ENCODE measurements around the gene RASSF8.

DNA sequence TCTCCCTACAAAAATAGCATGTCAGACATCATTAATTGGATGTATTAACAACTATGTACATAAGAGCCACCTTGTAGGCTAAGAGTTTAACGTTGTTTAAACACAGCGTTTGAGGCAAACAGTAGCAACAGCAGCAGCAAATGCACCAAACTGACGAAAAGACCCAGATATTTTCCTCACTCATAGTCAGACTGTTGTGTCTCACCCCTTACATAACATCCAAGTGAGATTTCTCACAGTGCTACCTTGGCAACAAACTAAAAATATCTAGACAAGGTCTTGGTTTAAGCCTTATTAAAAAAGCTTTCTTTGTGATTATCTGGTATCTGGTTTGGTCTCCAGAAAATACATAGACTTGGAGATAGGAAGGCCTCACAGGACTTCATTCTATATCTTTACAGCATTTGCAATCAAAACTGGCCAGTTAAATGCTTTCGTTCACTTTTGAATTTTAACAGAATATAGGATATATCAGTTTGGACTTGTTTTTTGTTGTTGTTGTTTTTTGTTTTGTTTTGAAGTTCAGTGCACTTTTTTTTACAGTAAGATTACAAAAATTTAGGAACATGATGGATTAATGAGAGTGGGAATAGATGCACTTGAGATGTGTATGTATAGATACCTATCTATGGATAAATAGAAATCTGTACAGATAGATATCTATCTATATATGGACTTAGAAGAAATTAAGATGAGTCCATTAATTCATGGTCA lies 162.2 kb downstream of the RASSF8 start:
- TF ChIP-seq, protein P1, sequence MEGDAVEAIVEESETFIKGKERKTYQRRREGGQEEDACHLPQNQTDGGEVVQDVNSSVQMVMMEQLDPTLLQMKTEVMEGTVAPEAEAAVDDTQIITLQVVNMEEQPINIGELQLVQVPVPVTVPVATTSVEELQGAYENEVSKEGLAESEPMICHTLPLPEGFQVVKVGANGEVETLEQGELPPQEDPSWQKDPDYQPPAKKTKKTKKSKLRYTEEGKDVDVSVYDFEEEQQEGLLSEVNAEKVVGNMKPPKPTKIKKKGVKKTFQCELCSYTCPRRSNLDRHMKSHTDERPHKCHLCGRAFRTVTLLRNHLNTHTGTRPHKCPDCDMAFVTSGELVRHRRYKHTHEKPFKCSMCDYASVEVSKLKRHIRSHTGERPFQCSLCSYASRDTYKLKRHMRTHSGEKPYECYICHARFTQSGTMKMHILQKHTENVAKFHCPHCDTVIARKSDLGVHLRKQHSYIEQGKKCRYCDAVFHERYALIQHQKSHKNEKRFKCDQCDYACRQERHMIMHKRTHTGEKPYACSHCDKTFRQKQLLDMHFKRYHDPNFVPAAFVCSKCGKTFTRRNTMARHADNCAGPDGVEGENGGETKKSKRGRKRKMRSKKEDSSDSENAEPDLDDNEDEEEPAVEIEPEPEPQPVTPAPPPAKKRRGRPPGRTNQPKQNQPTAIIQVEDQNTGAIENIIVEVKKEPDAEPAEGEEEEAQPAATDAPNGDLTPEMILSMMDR (IDR thresholded peaks at IDR 0.05 in 8 of 11, conservative IDR thresholded peaks at IDR 0.05 in 3 of 11) = no peak
- TF ChIP-seq POLR2A (IDR thresholded peaks at IDR 0.05) (no peak), POLR2AphosphoS5 (IDR thresholded peaks at IDR 0.05) (no peak)

Measured in spleen (tissue), 7 donors.